HEK293T (cell line): Measurements from ENCODE around the gene UCHL1.

Experiments
- BHLHE40 ChIP-seq: fragments of 450-650 bp; IDR thresholded peaks from 2 replicates; pipeline ENCODE4 v1.6.1; 2016; ENCODE audit warnings: mild to moderate bottlenecking, moderate library complexity, borderline replicate concordance
- ELF4 ChIP-seq: fragments of 450-650 bp; IDR thresholded peaks from 2 replicates; pipeline ENCODE4 v1.6.1; 2017; ENCODE audit warnings: antibody characterized with exemption
- FOXA1 ChIP-seq: fragments of 450-650 bp; IDR thresholded peaks from 2 replicates; pipeline ENCODE4 v1.6.1; 2016; ENCODE audit warnings: mild to moderate bottlenecking
- FOXK2 ChIP-seq: fragments of 450-650 bp; IDR thresholded peaks from 2 replicates; pipeline ENCODE4 v1.6.1; 2016; ENCODE audit warnings: mild to moderate bottlenecking
- FOXM1 ChIP-seq: fragments of 450-650 bp; IDR thresholded peaks from 2 replicates; pipeline ENCODE4 v1.6.1; 2017; ENCODE audit warnings: mild to moderate bottlenecking, borderline replicate concordance
- L3MBTL2 ChIP-seq: fragments of 450-650 bp; conservative IDR thresholded peaks from 2 replicates; pipeline ENCODE4 v1.6.1; 2016; ENCODE audit warnings: mild to moderate bottlenecking
- NFRKB ChIP-seq: fragments of 450-650 bp; IDR thresholded peaks from 2 replicates; pipeline ENCODE4 v1.6.1; 2016; ENCODE audit warnings: mild to moderate bottlenecking, moderate library complexity
- PKNOX1 ChIP-seq: fragments of 450-650 bp; IDR thresholded peaks from 2 replicates; pipeline ENCODE4 v1.6.1; 2016
- SP1 ChIP-seq: fragments of 450-650 bp; IDR thresholded peaks from 2 replicates; pipeline ENCODE4 v1.6.1; 2017

- TF ChIP-seq BHLHE40 = no peak
- TF ChIP-seq FOXM1 = no peak
- TF ChIP-seq NFRKB = no peak
- no peak for TF ChIP-seq PKNOX1
- TF ChIP-seq FOXK2 = no peak
- TF ChIP-seq SP1 = no peak
- no peak for TF ChIP-seq L3MBTL2
- no peak for TF ChIP-seq ELF4
- TF ChIP-seq FOXA1 = no peak
Observed at GRCh38 chr4:41209901-41210300, 46.8 kb upstream of the UCHL1 start.
